Endothelial cell of umbilical vein (primary cell): ENCODE results near the gene UVRAG. TPM values are rescaled to one million over a fixed set of nuclear protein-coding genes. Genes with fewer than 3 reads are reported as not detected.

Experiments used
- BruUV-seq: library from RNA; stranded (reverse); fragments of 400-500 nt; replicated peaks from 2 replicates; lab custom pipeline; 2021; lab: Mats Ljungman, UMichigan
- CTCF ChIA-PET: fragments of 300-600, 350-600 bp; sonication (Branson Sonifier 250); formaldehyde crosslinking; loops from one replicate; lab custom pipeline; 2021; ENCODE audit warnings: antibody characterized with exemption, inconsistent platforms; lab: Charles Lee
- POLR2A ChIA-PET: fragments of 300-600, 350-600 bp; sonication (Branson Sonifier 250); formaldehyde crosslinking; loops from one replicate; lab custom pipeline; 2021; ENCODE audit warnings: antibody characterized with exemption, inconsistent platforms; lab: Charles Lee
- DNase-seq: peaks from one replicate; pipeline ENCODE4 v3.0.0-alpha.2; 2011; ENCODE audit warnings: low read depth, low spot score
- FAIRE-seq: peaks from 2 replicates; lab custom pipeline; 2011; peaks lifted over from hg19 to GRCh38; lab: Jason Lieb, UNC
- H2AFZ ChIP-seq: 2 replicates; pipeline ENCODE4 v1.6.0; 2012; ENCODE audit warnings: low read depth, low read length, control low read depth, inconsistent platforms
- H3K27ac ChIP-seq: 2 replicates; pipeline ENCODE4 v1.5.1; 2011; ENCODE audit warnings: low read depth, mild to moderate bottlenecking, control low read depth, low read length, moderate library complexity; ENCODE audit not compliant: insufficient read depth
- H3K27me3 ChIP-seq, 2 experiments: 2 replicates each; pipeline versions ENCODE4 v1.6.0 to v1.6.1; 2011; ENCODE audit warnings: low read length in 2 of 2, mixed read lengths in 1 of 2; ENCODE audit not compliant: control insufficient read depth in 2 of 2, insufficient read depth in 2 of 2
- H3K36me3 ChIP-seq, 2 experiments: 2 replicates in 1 of 2; 3 replicates in 1 of 2; pipeline ENCODE4 v1.5.1; 2011; ENCODE audit warnings: low read length in 2 of 2, mild to moderate bottlenecking in 1 of 2, moderate library complexity in 1 of 2; ENCODE audit not compliant: control insufficient read depth in 2 of 2, insufficient read depth in 2 of 2; ENCODE audit errors: extremely low read depth in 1 of 2
- H3K4me1 ChIP-seq: 3 replicates; pipeline ENCODE4 v1.5.1; 2011; ENCODE audit warnings: mild to moderate bottlenecking, low read length; ENCODE audit not compliant: control insufficient read depth, insufficient read depth; ENCODE audit errors: extremely low read depth
- H3K4me2 ChIP-seq: 2 replicates; pipeline ENCODE4 v1.6.1; 2011; ENCODE audit warnings: low read length, control low read depth, mixed read lengths; ENCODE audit not compliant: insufficient read depth
- H3K4me3 ChIP-seq, 3 experiments: fragments of 200-600 bp in 1 of 3; sonication (generic), shearing (Covaris generic) in 1 of 3; replicated peaks in 1 of 3; 2 replicates each; pipeline ENCODE4 v1.5.1; 2011 to 2016; ENCODE audit warnings: control low read depth in 3 of 3, low read length in 3 of 3, mild to moderate bottlenecking in 2 of 3, inconsistent platforms in 1 of 3, low read depth in 1 of 3, moderate library complexity in 1 of 3; ENCODE audit not compliant: insufficient read depth in 1 of 3
- H3K79me2 ChIP-seq: 2 replicates; pipeline ENCODE4 v1.6.0; 2012; ENCODE audit warnings: low read length, inconsistent platforms; ENCODE audit not compliant: control insufficient read depth, insufficient read depth
- H3K9ac ChIP-seq: replicated peaks from 2 replicates; pipeline ENCODE3; 2011; ENCODE audit warnings: low read length, control low read depth; ENCODE audit not compliant: insufficient read depth; ENCODE audit errors: extremely low read depth
- H3K9me1 ChIP-seq: replicated peaks from 3 replicates; pipeline ENCODE4 v1.6.0; 2011; ENCODE audit warnings: mild to moderate bottlenecking, low read length; ENCODE audit not compliant: control insufficient read depth, insufficient read depth; ENCODE audit errors: extremely low read depth
- H3K9me3 ChIP-seq: replicated peaks from 2 replicates; pipeline ENCODE4 v1.5.1; 2012; ENCODE audit warnings: low read length, inconsistent platforms; ENCODE audit not compliant: control insufficient read depth, insufficient read depth
- H4K20me1 ChIP-seq: replicated peaks from 2 replicates; pipeline ENCODE3; 2011; ENCODE audit warnings: mild to moderate bottlenecking, low read length; ENCODE audit not compliant: control insufficient read depth, insufficient read depth; ENCODE audit errors: extremely low read depth
- CTCF ChIP-seq, 2 donors: IDR thresholded peaks; 1 replicate in 1 of 2; 2 replicates in 1 of 2; pipeline ENCODE4 v1.5.1; 2011; ENCODE audit warnings: low read length in 2 of 2, mild to moderate bottlenecking in 2 of 2, moderate library complexity in 2 of 2, control low read depth in 1 of 2, inconsistent platforms in 1 of 2, low read depth in 1 of 2; ENCODE audit not compliant: insufficient read depth in 1 of 2; ENCODE audit errors: extremely low read depth in 1 of 2
- EZH2 ChIP-seq: IDR thresholded peaks from 2 replicates; pipeline ENCODE4 v1.6.1; 2012; ENCODE audit warnings: borderline replicate concordance, low read depth, mild to moderate bottlenecking, moderate library complexity, low read length, inconsistent platforms; ENCODE audit not compliant: severe bottlenecking
- FOS ChIP-seq: IDR thresholded peaks from 2 replicates; pipeline ENCODE4 v1.6.1; 2011; ENCODE audit warnings: mild to moderate bottlenecking, low read length, moderate library complexity, borderline replicate concordance; ENCODE audit not compliant: insufficient read depth
- GATA2 ChIP-seq: IDR thresholded peaks from 2 replicates; pipeline ENCODE4 v1.7.0; 2011; ENCODE audit warnings: low read depth, mild to moderate bottlenecking, moderate library complexity, mixed read lengths, low read length; ENCODE audit not compliant: insufficient read length, insufficient read depth
- JUN ChIP-seq: IDR thresholded peaks from 2 replicates; pipeline ENCODE4 v1.6.1; 2011; ENCODE audit warnings: borderline replicate concordance, low read depth; ENCODE audit not compliant: insufficient read length, insufficient read depth
- MAX ChIP-seq: IDR thresholded peaks from 2 replicates; pipeline ENCODE4 v1.6.1; 2011; ENCODE audit not compliant: insufficient read depth, insufficient read length
- MYC ChIP-seq: IDR thresholded peaks from one replicate; pipeline ENCODE4 v1.6.1; 2011; ENCODE audit warnings: mild to moderate bottlenecking, low read depth, low read length
- POLR2A ChIP-seq: IDR thresholded peaks from 2 replicates; pipeline ENCODE4 v1.6.1; 2012; ENCODE audit warnings: low read depth, mild to moderate bottlenecking, control low read depth, low read length
- POLR2AphosphoS5 ChIP-seq: IDR thresholded peaks from 2 replicates; pipeline ENCODE4 v1.6.1; 2012; ENCODE audit warnings: low read depth, mild to moderate bottlenecking, control low read depth, low read length, moderate library complexity; ENCODE audit not compliant: insufficient read depth
- dilution Hi-C: fragments of 300-500 bp; cut with MboI; formaldehyde crosslinking; loops from one replicate; pipeline ENCODE4 v1.15.0; 2019; ENCODE audit warnings: low sequenced_read_pairs; ENCODE audit not compliant: extremely low pct_ligation_motif_present
- intact Hi-C: fragments of 100-400 bp; cut with micrococcal nuclease; formaldehyde crosslinking; loops from one replicate; pipeline ENCODE4 v1.10.0; 2022
- polyA plus RNA-seq, 4 experiments: library from polyadenylated mRNA; depleted of rRNA in 3 of 4; stranded (reverse) in 3 of 4; unstranded in 1 of 4; fragments of >200 nt; gene quantifications; 2 replicates each; pipeline versions ENCODE4 v1.2.1 to v1.2.3, GENCODE V29; 2011 to 2012; ENCODE audit warnings: missing spikeins in 1 of 4
- total RNA-seq: library from RNA; stranded (reverse); gene quantifications from 2 replicates; pipeline ENCODE4 v1.2.3, GENCODE V29; 2021

The UVRAG gene
- total and polyA plus RNA-seq, 2 donors (not counting 3 experiments of a cell fraction or from before 2014, with no cell fraction given): 21.2 to 65.6 TPM

- Histone ChIP-seq H3K9me3 (no peaks in the 10 kb centered on the region), H3K4me2 (peak overlapping the region; percentile 62), H3K9ac (no peak overlapping the region), H3K36me3 (peaks cover 5 to 7% of the 10 kb centered on the region in 2 experiments), H3K79me2 (peaks cover 2% of the 10 kb centered on the region), H3K4me3 (peak overlapping the region in 1 of 3 experiments; percentile 23), H4K20me1 (no peaks in the 10 kb centered on the region), H2AFZ (no peak overlapping the region), H3K27ac (peak overlapping the region; percentile 38), H3K27me3 (no peaks in the 10 kb centered on the region), H3K9me1 (no peaks in the 10 kb centered on the region), H3K4me1 (peaks cover 25% of the 10 kb centered on the region)
- FAIRE-seq (peak; percentile 87), DNase-seq (peak; percentile 69)
- ChIA-PET POLR2A (no interaction called here), CTCF (interaction anchor here (1.0 to 3.1 kb wide), 6 partner anchors 10 to 224 kb away, joined by 3 to 18 read pairs (median 10); no protein-coding TSS in a partner anchor)
- intact Hi-C loops: no loop called here
- no TSS peak for BruUV-seq
- no peak for TF ChIP-seq FOS
- no peak for TF ChIP-seq MYC
- no peak for TF ChIP-seq CTCF (IDR thresholded peaks at IDR 0.05; ENCODE audit: extremely low read depth in 1 of 2, insufficient read depth in 1 of 2, low read depth in 1 of 2, low read length in 2 of 2)
- no peak for TF ChIP-seq JUN
- TF ChIP-seq POLR2AphosphoS5: no peak
- no peak for TF ChIP-seq GATA2
- no peak for TF ChIP-seq POLR2A
- TF ChIP-seq EZH2: no peak
- no peak for TF ChIP-seq MAX
- dilution Hi-C loops: no loop called here
These were observed 305.6 kb downstream of the UVRAG start for GRCh38 chr11:76120513-76121101.
